Stimulated activated CD4-positive, alpha-beta T cell treated with anti-CD3 and anti-CD28 coated beads, Interleukin-4, amount 100 ng/mL, for 48 hours (primary cell): ENCODE data around the gene UBE2O.

Experiments
- DNase-seq, 2 donors: peaks; one replicate each; pipeline ENCODE4 v3.0.0-alpha.2; 2020; ENCODE audit warnings: low read depth in 2 of 2

UBE2O gene

GRCh38 chr17:76452660-76453430 is at the start of gene UBE2O:
TSS of gene UBE2O (minus strand) at chr17:76453152. CDS start at chr17:76453141, 11 bp downstream.
- peak; percentile 88 to 94 for DNase-seq

- no peak for DNase-seq
These were observed 48.9 kb upstream of the UBE2O start for GRCh38 chr17:76501827-76502307.

- peak; percentile 91 to 97 for DNase-seq
These were observed 48.3 kb upstream of the UBE2O start, which contains the start of gene RHBDF2 for GRCh38 chr17:76501018-76501826. TSS of gene RHBDF2 (minus strand) at chr17:76501423. CDS start at chr17:76481524, 19,899 bp downstream.

GRCh38 chr17:76500747-76501017 is 47.7 kb upstream of the UBE2O start:
- DNase-seq, result no peak

- DNase-seq, result no peak
These were observed 47.3 kb upstream of the UBE2O start for GRCh38 chr17:76500074-76500746.

GRCh38 chr17:76499267-76499667 is 46.3 kb upstream of the UBE2O start:
- DNase-seq, result no peak

- DNase-seq, result no peak
These were observed 45.9 kb upstream of the UBE2O start for GRCh38 chr17:76498876-76499251.

GRCh38 chr17:76497979-76498875 is 45.3 kb upstream of the UBE2O start:
- DNase-seq, result no peak

- no peak for DNase-seq
These were observed 44.7 kb upstream of the UBE2O start for GRCh38 chr17:76497699-76497978.

- DNase-seq, result no peak
These were observed 43.5 kb upstream of the UBE2O start for GRCh38 chr17:76496464-76496863.

GRCh38 chr17:76495663-76496400 is 42.9 kb upstream of the UBE2O start:
- no peak for DNase-seq

- DNase-seq, result no peak
These were observed 40.7 kb upstream of the UBE2O start for GRCh38 chr17:76493505-76494167.

GRCh38 chr17:76492989-76493501 is 40.1 kb upstream of the UBE2O start:
- DNase-seq, result peak in 1 of 2 donors; percentile 36

- DNase-seq, result no peak
These were observed 39.4 kb upstream of the UBE2O start for GRCh38 chr17:76492123-76492988.

GRCh38 chr17:76491271-76492122 is 38.5 kb upstream of the UBE2O start:
- no peak for DNase-seq

GRCh38 chr17:76490112-76490710 is 37.3 kb upstream of the UBE2O start:
- DNase-seq, result no peak

GRCh38 chr17:76487451-76488192 is 34.7 kb upstream of the UBE2O start:
- DNase-seq, result no peak
